Type B pancreatic cell (in vitro differentiated cells): Measurements from ENCODE around the gene KIF13A. TPM values are rescaled to one million over a fixed set of nuclear protein-coding genes. Genes with fewer than 3 reads are reported as not detected.
A peak's percentile ranks its signal among the peaks of the same experiment; 100 is the strongest.

Experiments
- DNase-seq: peaks from one replicate; pipeline ENCODE4 v3.0.0; 2021; ENCODE audit warnings: mixed read lengths; ENCODE audit not compliant: unreplicated experiment; ENCODE audit errors: extremely low spot score
- H3K27ac Mint-ChIP-seq: 2 replicates; pipeline ENCODE4 v1.8.0; 2021; ENCODE audit warnings: mild to moderate bottlenecking, mixed read lengths
- H3K27me3 Mint-ChIP-seq: 2 replicates; pipeline ENCODE4 v1.8.0; 2021; ENCODE audit warnings: mixed read lengths
- H3K36me3 Mint-ChIP-seq: 2 replicates; pipeline ENCODE4 v1.8.0; 2021; ENCODE audit warnings: mixed read lengths
- H3K4me1 Mint-ChIP-seq: one replicate; pipeline ENCODE4 v1.8.0; 2021; ENCODE audit warnings: mixed read lengths; ENCODE audit not compliant: unreplicated experiment
- H3K4me3 Mint-ChIP-seq: 2 replicates; pipeline ENCODE4 v1.8.0; 2021; ENCODE audit warnings: mild to moderate bottlenecking, mixed read lengths
- H3K9me3 Mint-ChIP-seq: 2 replicates; pipeline ENCODE4 v1.8.0; 2021; ENCODE audit warnings: mixed read lengths
- total RNA-seq: library from RNA; stranded (reverse); gene quantifications from 2 replicates; pipeline ENCODE4 v1.2.1, GENCODE V29; 2021; ENCODE audit warnings: low replicate concordance
- TF ChIP-seq, protein P1 (sequence below): fragments of 200-600 bp; sonication (generic); conservative IDR thresholded peaks from 2 replicates; pipeline ENCODE4 v1.5.0; 2021; ENCODE audit warnings: antibody characterized with exemption, mild to moderate bottlenecking

Gene KIF13A
- total RNA-seq, 1 donor from 2014 or later = 36.9 TPM

DNA sequence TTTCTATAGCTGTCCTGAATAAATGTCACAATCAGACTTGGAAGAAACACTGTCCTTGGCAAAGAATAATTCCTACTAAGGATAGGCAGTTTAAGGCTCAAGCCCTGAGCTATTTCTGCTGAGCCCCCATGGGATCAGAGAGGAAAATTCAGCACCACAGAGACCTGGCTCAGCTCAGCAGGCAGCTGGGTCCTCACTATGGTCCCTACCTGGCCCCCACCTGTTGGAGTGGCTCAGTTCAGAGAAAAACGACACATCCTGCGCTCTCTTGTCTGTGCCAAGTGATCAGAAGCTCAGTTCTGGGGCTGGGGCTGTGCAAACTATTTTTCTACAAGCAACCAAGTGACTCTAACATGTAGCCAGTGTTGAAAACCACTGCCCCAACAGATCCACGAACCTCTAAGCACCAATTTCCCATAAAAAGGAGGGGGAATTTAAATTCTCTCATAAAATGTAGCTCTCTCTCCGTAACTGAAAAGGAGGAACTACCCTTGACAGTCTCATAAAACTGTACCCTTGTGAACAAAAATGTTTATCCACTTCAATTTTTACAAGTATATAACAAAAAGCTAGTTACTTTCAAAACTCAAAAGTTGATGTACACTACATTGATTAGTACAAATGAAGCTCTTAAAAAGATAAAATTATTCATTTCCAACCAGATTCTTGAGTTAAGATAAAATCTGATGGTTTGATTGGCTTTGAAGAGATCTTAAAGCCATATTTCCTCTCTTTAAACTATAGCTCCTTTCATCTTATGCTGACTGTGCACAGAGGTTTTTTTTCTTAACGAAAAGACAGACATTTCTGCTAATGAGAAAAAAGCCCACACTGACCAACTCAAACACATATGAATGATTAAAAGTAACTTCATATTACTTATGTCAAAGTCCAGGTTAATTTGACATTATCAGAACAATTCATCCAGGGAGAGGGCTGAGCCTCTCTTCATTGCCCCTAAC lies 52.0 kb downstream of the KIF13A start:
- Mint-ChIP-seq H3K9me3 (peaks cover 7% of the 10 kb centered on the region), H3K4me1 (peaks cover 51% of the 10 kb centered on the region), H3K4me3 (no peak overlapping the region), H3K27me3 (no peaks in the 10 kb centered on the region), H3K36me3 (peaks cover 14% of the 10 kb centered on the region), H3K27ac (peak overlapping the region; percentile 23)
- TF ChIP-seq, protein P1, sequence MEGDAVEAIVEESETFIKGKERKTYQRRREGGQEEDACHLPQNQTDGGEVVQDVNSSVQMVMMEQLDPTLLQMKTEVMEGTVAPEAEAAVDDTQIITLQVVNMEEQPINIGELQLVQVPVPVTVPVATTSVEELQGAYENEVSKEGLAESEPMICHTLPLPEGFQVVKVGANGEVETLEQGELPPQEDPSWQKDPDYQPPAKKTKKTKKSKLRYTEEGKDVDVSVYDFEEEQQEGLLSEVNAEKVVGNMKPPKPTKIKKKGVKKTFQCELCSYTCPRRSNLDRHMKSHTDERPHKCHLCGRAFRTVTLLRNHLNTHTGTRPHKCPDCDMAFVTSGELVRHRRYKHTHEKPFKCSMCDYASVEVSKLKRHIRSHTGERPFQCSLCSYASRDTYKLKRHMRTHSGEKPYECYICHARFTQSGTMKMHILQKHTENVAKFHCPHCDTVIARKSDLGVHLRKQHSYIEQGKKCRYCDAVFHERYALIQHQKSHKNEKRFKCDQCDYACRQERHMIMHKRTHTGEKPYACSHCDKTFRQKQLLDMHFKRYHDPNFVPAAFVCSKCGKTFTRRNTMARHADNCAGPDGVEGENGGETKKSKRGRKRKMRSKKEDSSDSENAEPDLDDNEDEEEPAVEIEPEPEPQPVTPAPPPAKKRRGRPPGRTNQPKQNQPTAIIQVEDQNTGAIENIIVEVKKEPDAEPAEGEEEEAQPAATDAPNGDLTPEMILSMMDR = no peak
- DNase-seq = no peak

DNA sequence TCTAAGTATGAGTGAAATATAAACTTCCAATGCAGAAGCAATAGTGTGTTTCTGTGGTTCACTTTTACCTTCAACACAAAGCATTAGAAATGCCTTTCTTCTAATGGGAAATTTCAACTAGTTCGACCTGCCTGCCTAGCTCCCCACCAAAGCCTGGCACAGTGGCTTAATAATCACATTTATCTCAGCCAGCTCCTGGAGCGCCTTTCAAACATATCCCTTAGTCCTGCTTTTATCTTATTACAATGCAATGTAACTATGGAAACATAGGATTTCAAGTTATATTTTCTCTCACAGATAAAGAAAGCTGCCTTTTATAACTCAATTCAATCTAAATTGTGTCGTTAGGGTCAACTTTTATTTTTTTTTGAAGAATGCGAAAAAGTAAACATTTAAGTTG lies 53.7 kb downstream of the KIF13A start:
- Mint-ChIP-seq H3K4me1 (peaks cover 49% of the 10 kb centered on the region), H3K4me3 (no peak overlapping the region), H3K36me3 (no peaks in the 10 kb centered on the region), H3K27me3 (no peaks in the 10 kb centered on the region), H3K27ac (no peak overlapping the region), H3K9me3 (no peaks in the 10 kb centered on the region)
- TF ChIP-seq, protein P1 = no peak
- DNase-seq = no peak

DNA sequence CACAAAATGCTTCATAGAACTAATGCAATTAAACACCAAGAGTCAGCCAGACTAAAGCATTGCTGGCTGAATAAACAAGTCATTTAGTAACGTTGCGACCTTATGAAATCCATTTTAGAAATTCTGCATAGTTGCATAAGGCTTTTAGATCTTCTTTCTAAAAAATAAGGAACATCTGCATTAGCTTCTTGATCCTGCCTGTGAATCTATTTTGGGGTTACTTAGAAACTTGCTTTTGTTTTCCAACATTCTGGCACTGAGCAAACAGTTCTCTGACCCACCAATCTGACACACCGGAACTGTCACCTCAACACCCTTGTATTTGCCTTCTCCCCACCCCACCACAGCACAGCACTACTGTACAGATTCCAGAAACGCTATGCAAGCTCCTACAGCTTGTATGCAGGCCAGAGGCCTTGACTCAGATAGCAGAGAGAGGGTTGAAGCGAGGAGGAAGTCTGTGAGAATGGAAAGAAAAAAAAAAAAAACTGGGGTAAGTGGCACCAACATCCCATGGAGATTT lies 55.0 kb downstream of the KIF13A start:
- no peak for DNase-seq
- no peaks in the 10 kb centered on the region for H3K27me3 Mint-ChIP-seq
- peaks cover under 1% of the 10 kb centered on the region for H3K36me3 Mint-ChIP-seq
- H3K4me3 Mint-ChIP-seq = peak overlapping the region; percentile 2
- H3K9me3 Mint-ChIP-seq = no peaks in the 10 kb centered on the region
- H3K4me1 Mint-ChIP-seq = peaks cover 49% of the 10 kb centered on the region
- H3K27ac Mint-ChIP-seq = peak overlapping the region; percentile 63
- TF ChIP-seq, protein P1 = no peak

DNA sequence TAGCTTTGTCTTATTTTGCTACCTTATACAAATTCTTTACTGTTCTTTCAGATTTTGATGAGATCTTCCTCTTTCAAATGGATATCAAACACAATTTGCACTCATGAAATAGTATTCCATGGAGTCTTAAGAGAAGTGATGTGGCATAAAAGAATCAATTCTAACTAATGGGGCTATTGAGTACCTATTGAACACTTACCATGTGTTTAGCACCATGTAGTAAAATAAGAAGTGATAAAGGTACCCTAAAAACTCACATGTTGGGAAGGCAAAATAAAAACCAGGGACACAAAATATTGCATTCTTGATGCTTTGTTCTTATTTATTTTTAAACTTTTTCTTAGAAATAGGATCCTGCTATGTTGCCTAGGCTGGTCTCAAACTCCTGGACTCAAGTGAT lies 56.2 kb downstream of the KIF13A start:
- H3K9me3 Mint-ChIP-seq = no peaks in the 10 kb centered on the region
- H3K4me1 Mint-ChIP-seq = peaks cover 46% of the 10 kb centered on the region
- H3K4me3 Mint-ChIP-seq = no peak overlapping the region

DNA sequence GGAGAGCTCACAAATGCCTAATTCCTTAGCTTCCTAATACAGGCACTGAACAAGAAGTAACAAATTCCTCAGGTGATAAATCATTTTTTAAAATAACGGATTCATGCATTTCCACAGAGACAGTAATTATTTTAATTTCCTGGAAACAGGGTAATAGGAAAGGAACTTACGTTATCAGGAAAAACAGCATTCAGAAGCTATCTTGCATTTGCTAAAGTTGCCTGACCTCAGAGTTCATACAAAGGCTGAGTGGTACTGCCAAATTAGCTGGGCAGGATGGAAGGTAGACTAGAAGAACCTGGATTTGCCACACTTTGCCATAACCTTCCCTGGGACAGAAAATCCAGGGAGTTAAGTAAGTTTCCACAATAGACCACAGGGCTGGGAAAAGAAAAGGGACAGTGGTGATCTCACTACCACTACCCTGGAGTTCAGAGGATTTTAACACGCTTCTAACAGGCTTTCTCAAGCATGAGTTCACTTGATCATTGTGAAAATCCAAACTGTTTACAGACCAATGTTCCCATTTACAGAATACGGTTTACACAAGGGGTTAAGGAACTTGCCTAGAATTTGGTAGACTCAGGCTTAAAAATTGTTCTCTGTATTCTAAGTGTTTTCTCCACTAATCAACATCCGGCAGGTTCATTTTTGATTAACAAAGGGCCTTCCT lies 57.0 kb downstream of the KIF13A start:
- Mint-ChIP-seq H3K9me3 (no peaks in the 10 kb centered on the region), H3K27me3 (no peaks in the 10 kb centered on the region), H3K36me3 (peaks cover 4% of the 10 kb centered on the region), H3K4me1 (peaks cover 45% of the 10 kb centered on the region), H3K27ac (no peak overlapping the region), H3K4me3 (no peak overlapping the region)
- TF ChIP-seq, protein P1 = no peak
- no peak for DNase-seq

More for the DNA sequence above, 56.2 kb downstream of the KIF13A start:
- no peaks in the 10 kb centered on the region for H3K27me3 Mint-ChIP-seq
- DNase-seq = no peak
- H3K36me3 Mint-ChIP-seq = peaks cover 4% of the 10 kb centered on the region
- TF ChIP-seq, protein P1 = no peak
- H3K27ac Mint-ChIP-seq = no peak overlapping the region
